OCI-LY7 (cell line): ENCODE measurements around the gene CLNS1A. TPM values are rescaled to one million over a fixed set of nuclear protein-coding genes. Genes with fewer than 3 reads are reported as not detected.

Experiments
- BruUV-seq: library from RNA; stranded (reverse); fragments of 400-500 nt; replicated peaks from 2 replicates; lab custom pipeline; 2021; lab: Mats Ljungman, UMichigan
- CTCF ChIA-PET: fragments of 300-600 bp; sonication (Branson Sonifier 250); formaldehyde crosslinking; loops from one replicate; lab custom pipeline; 2022; ENCODE audit warnings: antibody characterized with exemption; ENCODE audit not compliant: unreplicated experiment; lab: Charles Lee
- POLR2A ChIA-PET: fragments of 300-600 bp; sonication (Branson Sonifier 250); formaldehyde crosslinking; loops from one replicate; lab custom pipeline; 2022; ENCODE audit warnings: antibody characterized with exemption; lab: Charles Lee
- DNase-seq: peaks from one replicate; pipeline ENCODE4 v3.0.0-alpha.2; 2015; ENCODE audit warnings: low spot score
- H2AFZ ChIP-seq: fragments of 200-600 bp; sonication (generic), shearing (Covaris generic); 2 replicates; pipeline ENCODE4 v1.6.1; 2014; ENCODE audit warnings: mild to moderate bottlenecking, antibody characterized with exemption, low read length, moderate library complexity
- H3K27ac ChIP-seq: fragments of 200-600 bp; sonication (generic); 2 replicates; pipeline ENCODE4 v1.5.1; 2014; ENCODE audit warnings: mixed run types, low read depth, mild to moderate bottlenecking, moderate library complexity, low read length, inconsistent platforms; ENCODE audit not compliant: poor library complexity, severe bottlenecking
- H3K36me3 ChIP-seq: fragments of 200-600 bp; sonication (generic); 2 replicates; pipeline ENCODE4 v1.6.1; 2014; ENCODE audit warnings: mild to moderate bottlenecking, antibody characterized with exemption, low read length, moderate library complexity, mixed read lengths; ENCODE audit not compliant: insufficient read depth
- H3K4me1 ChIP-seq: fragments of 200-600 bp; sonication (generic); 2 replicates; pipeline ENCODE4 v1.5.1; 2014; ENCODE audit warnings: mild to moderate bottlenecking, low read length; ENCODE audit not compliant: insufficient read depth, poor library complexity, severe bottlenecking
- H3K4me2 ChIP-seq: fragments of 200-600 bp; sonication (generic); 2 replicates; pipeline ENCODE4 v1.6.1; 2014; ENCODE audit warnings: mild to moderate bottlenecking, low read length
- H3K4me3 ChIP-seq: fragments of 200-600 bp; sonication (generic); 2 replicates; pipeline ENCODE4 v1.5.1; 2014; ENCODE audit warnings: mild to moderate bottlenecking, low read depth, low read length; ENCODE audit not compliant: poor library complexity, severe bottlenecking
- H3K79me2 ChIP-seq: fragments of 200-600 bp; sonication (generic); 2 replicates; pipeline ENCODE4 v1.6.1; 2016; ENCODE audit warnings: low read depth, mild to moderate bottlenecking, low read length, moderate library complexity, mixed read lengths; ENCODE audit not compliant: insufficient read depth
- H3K9me2 ChIP-seq: fragments of 200-600 bp; sonication (generic); 2 replicates; pipeline ENCODE4 v1.6.1; 2016; ENCODE audit warnings: mild to moderate bottlenecking, low read length, mixed read lengths; ENCODE audit not compliant: insufficient read depth
- H3K9me3 ChIP-seq: fragments of 200-600 bp; sonication (generic); 2 replicates; pipeline ENCODE4 v1.6.1; 2014; ENCODE audit warnings: mild to moderate bottlenecking, mixed run types, low read length, mixed read lengths
- H4K20me1 ChIP-seq: fragments of 200-600 bp; sonication (generic); 2 replicates; pipeline ENCODE4 v1.6.1; 2014; ENCODE audit warnings: mild to moderate bottlenecking, antibody characterized with exemption, low read length, moderate library complexity, mixed read lengths; ENCODE audit not compliant: insufficient read depth
- CTCF ChIP-seq: fragments of 200-600 bp; sonication (generic); conservative IDR thresholded peaks from 2 replicates; pipeline ENCODE4 v1.5.1; 2014; ENCODE audit warnings: mild to moderate bottlenecking, antibody characterized with exemption, low read length, moderate library complexity, mixed read lengths
- EZH2phosphoT487 ChIP-seq: fragments of 200-600 bp; sonication (generic); IDR thresholded peaks from 2 replicates; pipeline ENCODE4 v1.6.1; 2018; ENCODE audit warnings: low read depth, borderline replicate concordance, mild to moderate bottlenecking, mixed run types, antibody characterized with exemption, low read length, moderate library complexity, mixed read lengths
- intact Hi-C: fragments of 100-400 bp; cut with micrococcal nuclease; formaldehyde crosslinking; loops from one replicate; pipeline ENCODE4 v1.10.0; 2022; ENCODE audit not compliant: unreplicated experiment
- total RNA-seq, 2 experiments: library from RNA; depleted of rRNA in 1 of 2; stranded (reverse); fragments of >200 nt in 1 of 2; shearing (Covaris generic) in 1 of 2; gene quantifications; 2 replicates each; pipeline ENCODE4 v1.2.3, GENCODE V29; 2014 to 2022

CLNS1A gene
- total RNA-seq, 2 experiments from 2014 or later, result 110 to 115 TPM

- H3K4me1 ChIP-seq, result no peaks in the 10 kb centered on the region
- H3K36me3 ChIP-seq, result peaks cover 18% of the 10 kb centered on the region
- DNase-seq, result no peak
- TF ChIP-seq CTCF, result no peak
- no peak for TF ChIP-seq EZH2phosphoT487
- H3K4me2 ChIP-seq, result no peak overlapping the region
- H3K9me3 ChIP-seq, result no peaks in the 10 kb centered on the region
- intact Hi-C loops, result no loop called here
- no peaks in the 10 kb centered on the region for H3K79me2 ChIP-seq
- no peaks in the 10 kb centered on the region for H4K20me1 ChIP-seq
- H3K27ac ChIP-seq, result no peak overlapping the region
- ChIA-PET POLR2A (interaction anchor here (0.5 to 1.5 kb wide), 3 partner anchors 14 to 892 kb away, joined by 3 to 4 read pairs (median 3); no protein-coding TSS in a partner anchor), CTCF (no interaction called here)
- H2AFZ ChIP-seq, result no peak overlapping the region
- no peak overlapping the region for H3K4me3 ChIP-seq
- BruUV-seq, result no TSS peak
- no peaks in the 10 kb centered on the region for H3K9me2 ChIP-seq
Measured at GRCh38 chr11:77602381-77603088, 35.1 kb downstream of the CLNS1A start.

- Histone ChIP-seq H3K4me1 (no peaks in the 10 kb centered on the region), H3K27ac (no peak overlapping the region), H2AFZ (no peak overlapping the region), H4K20me1 (no peaks in the 10 kb centered on the region), H3K4me3 (no peak overlapping the region), H3K9me3 (no peaks in the 10 kb centered on the region), H3K9me2 (no peaks in the 10 kb centered on the region), H3K4me2 (no peak overlapping the region), H3K36me3 (no peaks in the 10 kb centered on the region), H3K79me2 (no peaks in the 10 kb centered on the region)
- ChIA-PET POLR2A (interaction anchor here (0.6 kb wide), 1 partner anchor 28 kb away, joined by 4 read pairs; no protein-coding TSS in a partner anchor), CTCF (no interaction called here)
- no TSS peak for BruUV-seq
- TF ChIP-seq CTCF (no peak), EZH2phosphoT487 (no peak)
- no peak for DNase-seq
- intact Hi-C loops, result no loop called here
Measured at GRCh38 chr11:77598195-77598594, 39.4 kb downstream of the CLNS1A start.

GRCh38 chr11:77596626-77597025 lies 41.0 kb downstream of the CLNS1A start:
- Histone ChIP-seq H3K4me2 (no peak overlapping the region), H2AFZ (no peak overlapping the region), H3K36me3 (no peaks in the 10 kb centered on the region), H3K4me3 (no peak overlapping the region), H3K27ac (no peak overlapping the region), H3K4me1 (no peaks in the 10 kb centered on the region), H3K79me2 (no peaks in the 10 kb centered on the region), H3K9me3 (no peaks in the 10 kb centered on the region), H3K9me2 (no peaks in the 10 kb centered on the region), H4K20me1 (no peaks in the 10 kb centered on the region)
- no peak for DNase-seq
- BruUV-seq, result no TSS peak
- TF ChIP-seq EZH2phosphoT487 (no peak), CTCF (no peak)
- intact Hi-C loops, result no loop called here
- ChIA-PET CTCF (no interaction called here), POLR2A (no interaction called here)
